ENCODE results near the gene ASB18.

ASB18 gene

DNA sequence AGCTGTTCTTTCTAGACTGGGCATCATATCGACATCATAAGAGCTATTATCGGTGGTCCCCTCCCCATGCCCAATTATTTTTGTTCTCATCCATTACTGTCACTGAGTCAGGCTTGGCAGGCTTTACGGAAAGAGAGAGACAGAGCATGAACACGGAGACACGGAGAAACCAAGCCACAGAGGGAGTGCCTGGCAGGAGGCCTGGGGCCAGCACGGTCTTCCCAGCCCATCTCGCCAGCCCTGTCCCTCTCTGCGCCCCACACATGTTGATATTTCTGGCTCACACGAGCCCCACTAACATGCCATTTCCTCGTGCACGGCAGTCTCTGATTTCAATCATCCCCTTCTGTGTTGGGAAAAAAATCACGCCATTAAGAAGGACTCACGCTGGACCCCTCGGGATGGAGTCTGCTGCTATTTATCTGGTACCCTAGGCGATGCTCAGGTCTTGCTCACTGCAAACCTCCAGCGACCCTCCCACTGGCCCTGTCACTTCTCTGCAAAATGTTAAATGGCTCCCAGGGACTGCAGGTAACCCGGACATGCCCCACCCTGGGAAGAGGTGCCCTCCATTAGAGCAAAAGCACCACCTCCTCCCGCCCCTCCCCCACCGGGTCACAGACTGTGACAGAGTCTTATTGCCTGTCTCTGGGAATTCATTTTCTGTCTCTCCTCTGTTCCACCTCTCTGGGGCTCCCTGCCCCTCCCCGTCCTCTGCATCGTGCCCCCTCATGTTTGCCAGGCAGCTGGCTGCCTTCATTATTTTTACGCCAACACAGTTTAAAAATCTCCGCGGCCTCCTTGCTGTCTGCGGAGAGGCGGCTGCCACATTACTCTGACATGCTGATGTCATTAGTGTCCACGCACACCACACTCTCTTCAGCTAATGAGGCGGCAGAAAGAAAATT, 55.9 kb downstream of the ASB18 start:
- H3K4me3 ChIP-seq (ENCODE audit: low read depth, low read length), result no peak overlapping the region
- TF ChIP-seq, protein P1, sequence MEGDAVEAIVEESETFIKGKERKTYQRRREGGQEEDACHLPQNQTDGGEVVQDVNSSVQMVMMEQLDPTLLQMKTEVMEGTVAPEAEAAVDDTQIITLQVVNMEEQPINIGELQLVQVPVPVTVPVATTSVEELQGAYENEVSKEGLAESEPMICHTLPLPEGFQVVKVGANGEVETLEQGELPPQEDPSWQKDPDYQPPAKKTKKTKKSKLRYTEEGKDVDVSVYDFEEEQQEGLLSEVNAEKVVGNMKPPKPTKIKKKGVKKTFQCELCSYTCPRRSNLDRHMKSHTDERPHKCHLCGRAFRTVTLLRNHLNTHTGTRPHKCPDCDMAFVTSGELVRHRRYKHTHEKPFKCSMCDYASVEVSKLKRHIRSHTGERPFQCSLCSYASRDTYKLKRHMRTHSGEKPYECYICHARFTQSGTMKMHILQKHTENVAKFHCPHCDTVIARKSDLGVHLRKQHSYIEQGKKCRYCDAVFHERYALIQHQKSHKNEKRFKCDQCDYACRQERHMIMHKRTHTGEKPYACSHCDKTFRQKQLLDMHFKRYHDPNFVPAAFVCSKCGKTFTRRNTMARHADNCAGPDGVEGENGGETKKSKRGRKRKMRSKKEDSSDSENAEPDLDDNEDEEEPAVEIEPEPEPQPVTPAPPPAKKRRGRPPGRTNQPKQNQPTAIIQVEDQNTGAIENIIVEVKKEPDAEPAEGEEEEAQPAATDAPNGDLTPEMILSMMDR (IDR thresholded peaks at IDR 0.05; ENCODE audit: low read depth, low read length), result no peak

GRCh38 chr2:236207472-236207871, 56.7 kb downstream of the ASB18 start:
- TF ChIP-seq, protein P1 (IDR thresholded peaks at IDR 0.05; ENCODE audit: low read depth, low read length), result no peak
- H3K4me3 ChIP-seq (ENCODE audit: low read depth, low read length), result no peak overlapping the region

GRCh38 chr2:236205867-236206645, 58.1 kb downstream of the ASB18 start:
- H3K4me3 ChIP-seq (ENCODE audit: low read depth, low read length), result no peak overlapping the region
- TF ChIP-seq, protein P1 (IDR thresholded peaks at IDR 0.05; ENCODE audit: low read depth, low read length), result no peak

- TF ChIP-seq, protein P1 (IDR thresholded peaks at IDR 0.05; ENCODE audit: low read depth, low read length), result no peak
- no peak overlapping the region for H3K4me3 ChIP-seq (ENCODE audit: low read depth, low read length)
These were observed 59.3 kb downstream of the ASB18 start for GRCh38 chr2:236204953-236205352.

DNA sequence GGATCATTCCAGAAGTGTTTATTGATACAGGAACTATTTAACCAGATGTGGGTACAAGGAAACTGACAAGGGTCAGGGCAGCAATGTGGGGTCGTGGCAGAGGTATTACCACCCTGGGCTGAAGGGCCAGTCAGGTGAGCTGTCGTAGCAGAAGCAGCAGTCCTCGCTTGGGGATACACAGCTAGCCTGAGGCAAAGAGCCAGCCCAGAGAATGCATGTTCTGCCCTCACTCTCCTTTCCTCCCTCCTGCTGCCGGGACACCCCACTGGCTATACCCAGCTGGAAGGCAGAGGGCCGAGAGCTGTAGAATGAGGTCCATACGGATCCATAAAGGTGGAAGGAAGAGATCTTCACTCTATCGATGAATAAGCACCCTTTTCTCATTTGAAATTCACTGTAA, 63.8 kb downstream of the ASB18 start:
- no peak overlapping the region for H3K4me3 ChIP-seq (ENCODE audit: low read depth, low read length)
- TF ChIP-seq, protein P1 (IDR thresholded peaks at IDR 0.05; ENCODE audit: low read depth, low read length), result no peak

DNA sequence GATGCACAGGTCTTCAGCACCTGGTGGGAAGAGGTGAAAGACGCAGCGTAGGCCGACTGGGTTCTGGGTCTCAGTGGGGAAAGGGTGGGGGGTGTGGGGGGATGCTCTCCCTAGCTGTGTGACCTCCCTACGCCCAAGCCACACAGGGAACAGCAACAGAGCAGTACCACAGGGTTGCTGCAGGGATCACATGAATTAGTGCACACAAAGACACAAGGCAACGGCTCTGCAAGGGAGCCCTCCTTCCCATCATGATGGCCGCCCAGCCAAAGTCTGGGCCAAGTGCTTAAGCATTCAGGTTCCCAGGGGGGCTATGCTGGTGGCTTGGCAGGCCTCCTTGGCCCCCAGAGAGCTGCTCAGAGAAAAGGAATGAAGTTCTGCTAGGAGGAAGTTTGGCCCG, 67.8 kb downstream of the ASB18 start:
- H3K4me3 ChIP-seq (ENCODE audit: low read depth, low read length), result no peak overlapping the region
- TF ChIP-seq, protein P1 (IDR thresholded peaks at IDR 0.05; ENCODE audit: low read depth, low read length), result no peak

- H3K4me3 ChIP-seq (ENCODE audit: low read depth, low read length), result no peak overlapping the region
- TF ChIP-seq, protein P1 (IDR thresholded peaks at IDR 0.05; ENCODE audit: low read depth, low read length), result no peak
These were observed 68.5 kb downstream of the ASB18 start for GRCh38 chr2:236195726-236196125.

Measured in WI38 (cell line).